Activated CD8-positive, alpha-beta memory T cell treated with anti-CD3 and anti-CD28 coated beads, Interleukin-2, amount 50 U/mL, for 48 hours (primary cell): ENCODE measurements around the gene CCNB2.
A peak's percentile ranks its signal among the peaks of the same experiment; 100 is the strongest.
"Not testable (repeated sequence)": the region's sequence is repeated elsewhere in the genome, so short reads cannot be mapped to it uniquely, and the experiment has no call there.

ENCODE experiments used
- DNase-seq: peaks from one replicate; pipeline ENCODE4 v3.0.0-alpha.2; 2020

CCNB2 gene

GRCh38 chr15:59137566-59137965 lies 32.6 kb downstream of the CCNB2 start:
- DNase-seq = no peak

- DNase-seq = peak; percentile 72
These were observed 33.3 kb downstream of the CCNB2 start for GRCh38 chr15:59138243-59138642.

- DNase-seq = no peak
These were observed 35.7 kb downstream of the CCNB2 start for GRCh38 chr15:59140422-59141226.

DNA sequence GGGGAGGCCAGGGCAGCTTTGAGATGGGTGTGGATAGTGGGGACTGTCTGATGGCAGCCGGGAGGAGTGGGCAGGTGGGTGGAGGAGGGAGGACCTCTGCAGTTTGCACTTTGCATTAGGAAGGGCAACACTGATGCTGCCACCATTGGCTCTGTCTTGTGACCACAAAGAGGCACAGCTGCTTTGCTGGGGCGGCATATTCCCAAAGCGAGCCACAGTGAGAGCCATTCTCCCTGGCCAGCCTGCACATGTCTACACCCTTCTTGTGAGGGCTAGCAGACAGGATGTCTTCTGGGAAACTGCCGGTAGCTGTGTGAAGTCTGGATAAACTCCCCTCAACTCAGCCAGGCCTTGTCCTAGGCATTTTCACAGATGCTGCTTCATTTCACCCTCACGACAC lies 38.3 kb downstream of the CCNB2 start:
- no peak for DNase-seq

GRCh38 chr15:59144594-59144993 lies 39.6 kb downstream of the CCNB2 start:
- DNase-seq = not testable (repeated sequence)

- no peak for DNase-seq
These were observed 42.7 kb downstream of the CCNB2 start for GRCh38 chr15:59147666-59148065.

- no peak for DNase-seq
These were observed 43.3 kb downstream of the CCNB2 start for GRCh38 chr15:59148153-59148833.

DNA sequence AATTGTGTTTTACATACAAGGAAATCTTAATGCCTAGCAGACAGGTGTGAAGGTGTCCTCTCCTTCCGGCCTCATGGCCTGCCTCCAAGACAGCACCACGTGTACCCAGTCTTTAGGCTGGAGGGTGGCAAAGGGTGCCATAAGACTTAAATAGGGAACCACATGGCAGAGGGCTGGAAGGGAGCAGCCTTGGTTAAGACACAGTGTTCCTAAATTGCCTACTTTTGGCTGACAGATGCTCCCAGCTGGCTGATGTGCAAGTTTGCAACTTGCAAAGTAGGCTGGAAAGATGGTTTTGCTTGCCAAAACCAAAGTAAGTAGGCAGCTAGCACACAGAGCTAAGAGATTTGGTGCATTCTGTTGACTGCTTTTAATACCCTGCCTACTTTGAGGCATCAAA lies 45.2 kb downstream of the CCNB2 start:
- DNase-seq = no peak

- no peak for DNase-seq
These were observed 47.9 kb downstream of the CCNB2 start for GRCh38 chr15:59152694-59153450.

DNA sequence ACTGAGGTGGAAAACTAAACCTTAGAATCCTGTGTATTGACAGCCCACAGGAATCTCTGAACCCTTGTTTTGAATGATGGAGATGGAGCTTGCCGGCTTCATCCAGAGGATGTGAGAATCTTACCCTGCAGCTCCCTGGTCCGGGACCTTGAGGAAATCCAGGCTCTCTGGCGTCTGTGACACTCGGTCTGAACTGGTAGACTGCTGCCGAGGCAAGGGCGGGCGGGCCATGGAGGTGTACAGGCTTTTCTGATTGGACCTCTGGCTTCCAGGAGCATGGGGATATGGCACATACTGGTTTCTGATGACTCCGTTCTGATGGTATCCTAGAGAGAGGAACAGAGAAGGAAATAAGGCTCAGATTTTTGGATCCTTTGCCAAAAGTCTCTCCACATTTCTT lies 48.5 kb downstream of the CCNB2 start:
- DNase-seq = no peak

DNA sequence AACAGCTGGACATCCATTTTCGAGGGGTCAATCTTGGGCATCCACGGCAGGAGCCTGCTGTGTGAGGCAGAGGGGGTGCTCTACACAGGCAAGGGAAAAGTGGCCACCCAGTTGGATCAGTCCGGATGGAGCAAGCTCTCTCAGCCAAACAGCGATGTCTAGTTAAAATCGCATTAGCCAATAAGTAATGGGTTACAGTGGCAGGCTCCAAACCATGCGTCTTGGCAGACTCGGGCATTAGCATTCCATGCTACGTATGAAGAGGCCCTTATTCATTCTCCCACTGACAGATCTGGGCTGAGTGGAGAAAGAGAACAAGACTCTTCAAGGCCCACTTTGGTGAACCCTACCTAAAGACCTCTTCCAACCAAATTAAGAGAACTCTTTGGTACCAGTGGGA lies 49.3 kb downstream of the CCNB2 start:
- DNase-seq = no peak

GRCh38 chr15:59155431-59155830 lies 50.5 kb downstream of the CCNB2 start:
- no peak for DNase-seq

GRCh38 chr15:59157396-59157795 lies 52.5 kb downstream of the CCNB2 start:
- no peak for DNase-seq

GRCh38 chr15:59157840-59158700 lies 53.1 kb downstream of the CCNB2 start:
- no peak for DNase-seq

DNA sequence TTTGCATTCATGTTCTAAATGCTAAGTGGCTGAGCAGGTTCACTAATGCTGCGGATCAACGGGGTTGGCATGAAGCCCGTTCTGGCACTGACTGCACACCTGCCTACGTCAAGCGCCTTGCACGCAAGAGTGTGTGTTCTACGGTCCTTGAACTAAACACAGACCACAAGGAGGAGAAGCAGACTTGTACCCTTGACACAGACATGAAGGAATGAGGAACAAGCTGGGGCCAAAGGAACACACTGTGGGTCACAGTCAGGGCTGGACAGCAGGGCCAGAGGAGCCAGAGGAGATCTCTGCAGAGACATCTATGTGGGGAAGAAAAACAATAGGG lies 53.7 kb downstream of the CCNB2 start:
- DNase-seq = no peak

DNA sequence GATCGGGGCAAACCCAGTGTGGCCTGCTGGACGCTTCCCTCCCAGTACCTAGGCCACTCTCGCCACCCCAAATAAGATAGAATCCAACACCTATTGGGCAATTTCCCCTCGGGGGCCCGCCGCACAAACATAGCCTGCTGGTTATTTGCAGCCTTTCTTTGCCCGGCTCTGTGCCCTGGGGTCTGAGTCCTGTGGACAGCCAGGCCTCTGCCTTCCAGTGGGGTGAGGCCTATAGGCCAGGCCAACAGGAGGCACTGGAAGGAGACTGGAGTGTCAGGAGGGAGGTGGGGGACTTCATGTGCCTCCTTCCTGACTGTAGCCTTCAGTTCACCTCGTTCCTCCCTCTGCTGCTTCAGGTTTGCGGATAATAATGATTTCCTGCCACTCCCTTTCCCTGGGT lies 54.3 kb downstream of the CCNB2 start:
- DNase-seq = no peak

DNA sequence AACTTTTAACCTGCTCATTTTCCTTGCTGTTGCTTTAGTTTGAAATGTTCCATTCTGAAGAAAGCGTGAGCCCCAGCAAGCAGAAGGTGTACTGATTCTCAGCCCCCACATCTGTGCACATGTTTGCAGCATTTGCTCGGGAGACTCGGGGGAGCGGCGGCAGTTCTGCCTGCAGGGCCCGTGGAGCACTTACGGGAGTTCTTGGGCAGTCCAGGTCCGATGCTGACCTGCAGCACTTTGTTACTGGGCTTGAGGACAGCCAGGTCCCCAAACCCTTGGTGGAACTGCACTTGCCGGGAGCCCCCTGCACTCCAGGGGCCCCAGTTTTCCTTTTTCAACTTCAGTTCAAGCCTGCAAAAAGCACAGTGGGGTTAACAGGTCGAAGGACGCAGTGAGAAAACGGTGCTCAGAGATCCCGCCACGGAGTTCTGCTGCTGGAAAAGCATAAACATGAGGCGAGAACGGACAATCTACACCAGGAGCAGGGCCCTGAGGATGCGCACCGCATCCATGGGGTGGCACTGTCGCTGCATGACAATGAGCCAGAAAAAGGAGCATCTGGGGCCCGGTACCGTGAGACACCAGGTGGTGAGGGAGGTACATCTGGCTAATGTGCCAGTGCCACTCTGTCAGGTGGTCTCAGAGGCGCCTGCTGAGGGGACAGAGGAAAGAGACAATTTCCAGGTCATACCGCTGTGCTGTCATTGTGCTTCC lies 56.1 kb downstream of the CCNB2 start:
- DNase-seq = peak; percentile 59

- not testable (repeated sequence) for DNase-seq
These were observed 57.1 kb downstream of the CCNB2 start for GRCh38 chr15:59162080-59162479.

- DNase-seq = no peak
These were observed 60.8 kb downstream of the CCNB2 start for GRCh38 chr15:59165726-59166125.

- no peak for DNase-seq
These were observed 61.2 kb downstream of the CCNB2 start for GRCh38 chr15:59166166-59166565.

GRCh38 chr15:59166601-59167265 lies 61.8 kb downstream of the CCNB2 start:
- no peak for DNase-seq

DNA sequence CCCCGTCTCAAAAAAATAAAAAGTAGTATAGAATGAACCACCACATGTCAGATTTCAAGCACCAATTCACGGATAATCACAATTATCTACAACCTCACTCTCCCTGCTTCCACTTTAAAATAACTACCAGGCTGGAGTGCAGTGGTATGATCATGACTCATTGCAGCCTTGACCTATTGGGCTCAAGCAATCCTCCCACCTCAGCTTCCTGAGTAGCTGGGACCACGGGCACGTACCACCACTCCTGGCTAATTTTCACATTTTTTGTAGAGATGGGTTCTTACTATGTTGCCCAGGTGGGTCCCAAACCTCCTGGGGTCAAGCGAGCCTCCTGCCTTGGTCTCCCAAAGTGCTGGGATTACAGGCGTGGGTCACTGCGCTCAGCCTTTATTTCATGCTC lies 63.6 kb downstream of the CCNB2 start:
- no peak for DNase-seq
